ENCODE data around the gene EEF1AKMT1.

EEF1AKMT1 gene

GRCh38 chr13:20706661-20707060 lies 67.1 kb downstream of the EEF1AKMT1 start:
- no peak for TF ChIP-seq CTCF (IDR thresholded peaks at IDR 0.05)
- H3K27ac ChIP-seq = no peak overlapping the region
- DNase-seq (ENCODE audit: low spot score) = no peak
- H3K4me3 ChIP-seq = no peak overlapping the region

- no peak for DNase-seq (ENCODE audit: low spot score)
- H3K27ac ChIP-seq = peak overlapping the region in 1 of 2 donors; percentile 84
- peak overlapping the region; percentile 83 for H3K4me3 ChIP-seq
- TF ChIP-seq CTCF (IDR thresholded peaks at IDR 0.05) = no peak
Measured at GRCh38 chr13:20704459-20705069, 69.2 kb downstream of the EEF1AKMT1 start.

GRCh38 chr13:20703780-20704458 lies 69.8 kb downstream of the EEF1AKMT1 start:
- no peak for DNase-seq (ENCODE audit: low spot score)
- TF ChIP-seq CTCF (IDR thresholded peaks at IDR 0.05) = peak; percentile 45
- Histone ChIP-seq H3K27ac (peak overlapping the region in 1 of 2 donors; percentile 84), H3K4me3 (peak overlapping the region; percentile 83)

GRCh38 chr13:20702915-20703779 lies 70.6 kb downstream of the EEF1AKMT1 start, which contains the start of gene IL17D:
TSS of gene IL17D (plus strand) at chr13:20703699. CDS start at chr13:20704002, 303 bp downstream.
- Histone ChIP-seq H3K4me3 (peak within 1 kb of the TSS; percentile 83), H3K27ac (peak within 1 kb of the TSS in 1 of 2 donors; percentile 84)
- no peak for TF ChIP-seq CTCF (IDR thresholded peaks at IDR 0.05)
- no peak for DNase-seq (ENCODE audit: low spot score)

GRCh38 chr13:20702530-20702914 lies 71.2 kb downstream of the EEF1AKMT1 start:
- Histone ChIP-seq H3K27ac (no peak overlapping the region), H3K4me3 (peak overlapping the region; percentile 83)
- TF ChIP-seq CTCF (IDR thresholded peaks at IDR 0.05) = no peak
- no peak for DNase-seq (ENCODE audit: low spot score)

- Histone ChIP-seq H3K27ac (no peak overlapping the region), H3K4me3 (no peak overlapping the region)
- TF ChIP-seq CTCF (IDR thresholded peaks at IDR 0.05) = no peak
- DNase-seq (ENCODE audit: low spot score) = no peak
Measured at GRCh38 chr13:20701461-20701860, 72.3 kb downstream of the EEF1AKMT1 start.

All from coronary artery (tissue), 2 donors.